BLaER1 treated with 17β-estradiol and CSF1 and Interleukin-3, amounts not matched to agents 10 nM and 100 nM (cell line): ENCODE data around the gene PSAPL1.

ENCODE experiments used
- H3K27ac ChIP-seq, 11 experiments: shearing (Covaris generic); formaldehyde crosslinking; 2 replicates each; pipeline ENCODE4 v1.8.1; 2022
- H3K27me3 ChIP-seq, 11 experiments: shearing (Covaris generic); formaldehyde crosslinking; 2 replicates each; pipeline ENCODE4 v1.8.1; 2022
- H3K36me3 ChIP-seq, 11 experiments: shearing (Covaris generic); formaldehyde crosslinking; 2 replicates each; pipeline ENCODE4 v1.8.1; 2022
- H3K4me1 ChIP-seq, 10 experiments: shearing (Covaris generic); formaldehyde crosslinking; 2 replicates each; pipeline ENCODE4 v1.8.1; 2022
- H3K4me2 ChIP-seq, 11 experiments: shearing (Covaris generic); formaldehyde crosslinking; 2 replicates each; pipeline ENCODE4 v1.8.1; 2022
- H3K4me3 ChIP-seq, 10 experiments: shearing (Covaris generic); formaldehyde crosslinking; 2 replicates each; pipeline ENCODE4 v1.8.1; 2022
- H3K9ac ChIP-seq, 11 experiments: shearing (Covaris generic); formaldehyde crosslinking; 2 replicates each; pipeline ENCODE4 v1.8.1; 2022
- H3K9me3 ChIP-seq, 11 experiments: shearing (Covaris generic); formaldehyde crosslinking; replicated peaks in 1 of 11; 2 replicates each; pipeline ENCODE4 v1.8.1; 2022
- H4K20me1 ChIP-seq, 11 experiments: shearing (Covaris generic); formaldehyde crosslinking; 2 replicates each; pipeline ENCODE4 v1.8.1; 2022
- Cebpa-rat ChIP-seq, 11 experiments: shearing (Covaris generic); IDR thresholded peaks; 2 replicates each; pipeline ENCODE4 v1.8.1; 2022

The PSAPL1 gene

GRCh38 chr4:7416745-7417432 lies 17.8 kb downstream of the PSAPL1 start:
- Histone ChIP-seq H3K27me3 (no peaks in the 10 kb centered on the region), H4K20me1 (peaks cover 0 to 6% (median 0%) of the 10 kb centered on the region in 11 experiments; a peak in 2 of 22 replicates), H3K9me3 (peaks cover 0 to 9% (median 6%) of the 10 kb centered on the region in 11 experiments; a peak in 13 of 22 replicates), H3K4me2 (peak overlapping the region in 6 of 11 experiments; percentile 30 to 79 (median 63); a peak in 9 of 22 replicates), H3K4me1 (peaks cover 8 to 80% (median 52%) of the 10 kb centered on the region in 10 experiments), H3K27ac (no peak overlapping the region), H3K9ac (no peak overlapping the region), H3K36me3 (no peaks in the 10 kb centered on the region), H3K4me3 (no peak overlapping the region)
- no peak for TF ChIP-seq Cebpa-rat (IDR thresholded peaks at IDR 0.05)

GRCh38 chr4:7415927-7416686 lies 18.6 kb downstream of the PSAPL1 start:
- Histone ChIP-seq H3K4me2 (peak overlapping the region in 3 of 11 experiments; percentile 8 to 66 (median 41); a peak in 5 of 22 replicates), H3K9ac (no peak overlapping the region), H3K4me3 (no peak overlapping the region), H3K9me3 (peaks cover 0 to 9% (median 6%) of the 10 kb centered on the region in 11 experiments; a peak in 13 of 22 replicates), H3K4me1 (peaks cover 8 to 81% (median 54%) of the 10 kb centered on the region in 10 experiments), H4K20me1 (peaks cover 0 to 6% (median 0%) of the 10 kb centered on the region in 11 experiments; a peak in 2 of 22 replicates), H3K27ac (no peak overlapping the region), H3K36me3 (no peaks in the 10 kb centered on the region), H3K27me3 (no peaks in the 10 kb centered on the region)
- no peak for TF ChIP-seq Cebpa-rat (IDR thresholded peaks at IDR 0.05)

- no peak overlapping the region for H3K9ac ChIP-seq
These were observed 19.8 kb downstream of the PSAPL1 start for GRCh38 chr4:7414736-7415510.

GRCh38 chr4:7414046-7414445 lies 20.7 kb downstream of the PSAPL1 start:
- Histone ChIP-seq H3K9ac (no peak overlapping the region), H3K4me3 (no peak overlapping the region), H3K27me3 (no peaks in the 10 kb centered on the region), H3K9me3 (peaks cover 9 to 21% (median 17%) of the 10 kb centered on the region in 11 experiments), H3K4me1 (peaks cover 8 to 60% (median 39%) of the 10 kb centered on the region in 10 experiments), H3K27ac (no peak overlapping the region), H3K36me3 (peaks cover 0 to 13% (median 0%) of the 10 kb centered on the region in 11 experiments; a peak in 5 of 22 replicates), H4K20me1 (peaks cover 0 to 6% (median 0%) of the 10 kb centered on the region in 11 experiments; a peak in 1 of 22 replicates), H3K4me2 (no peak overlapping the region)
- no peak for TF ChIP-seq Cebpa-rat (IDR thresholded peaks at IDR 0.05)

More at GRCh38 chr4:7414736-7415510, 19.8 kb downstream of the PSAPL1 start:
- H3K4me1 ChIP-seq: peaks cover 8 to 69% (median 46%) of the 10 kb centered on the region in 10 experiments
- no peak overlapping the region for H3K27ac ChIP-seq
- peaks cover under 1 to 13% (median 8%) of the 10 kb centered on the region in 11 experiments; a peak in 17 of 22 replicates for H3K9me3 ChIP-seq
- peaks cover 0 to 4% (median 0%) of the 10 kb centered on the region in 11 experiments; a peak in 1 of 22 replicates for H3K36me3 ChIP-seq
- peaks cover 0 to 6% (median 0%) of the 10 kb centered on the region in 11 experiments; a peak in 1 of 22 replicates for H4K20me1 ChIP-seq
- H3K27me3 ChIP-seq: no peaks in the 10 kb centered on the region
- H3K4me3 ChIP-seq: no peak overlapping the region
- TF ChIP-seq Cebpa-rat (IDR thresholded peaks at IDR 0.05): no peak
- H3K4me2 ChIP-seq: peak overlapping the region in 3 of 11 experiments; percentile 8 to 41 (median 31); a peak in 4 of 22 replicates

GRCh38 chr4:7412554-7412912 lies 22.2 kb downstream of the PSAPL1 start:
- H3K27ac ChIP-seq: no peak overlapping the region
- H3K9ac ChIP-seq: no peak overlapping the region
- peaks cover 0 to 6% (median 0%) of the 10 kb centered on the region in 11 experiments; a peak in 1 of 22 replicates for H4K20me1 ChIP-seq
- H3K36me3 ChIP-seq: peaks cover 0 to 22% (median 0%) of the 10 kb centered on the region in 11 experiments; a peak in 6 of 22 replicates
- TF ChIP-seq Cebpa-rat (IDR thresholded peaks at IDR 0.05): no peak
- H3K4me1 ChIP-seq: peaks cover under 1 to 45% (median 30%) of the 10 kb centered on the region in 10 experiments
- peaks cover 21 to 29% (median 25%) of the 10 kb centered on the region in 11 experiments for H3K9me3 ChIP-seq
- H3K4me3 ChIP-seq: no peak overlapping the region
- no peaks in the 10 kb centered on the region for H3K27me3 ChIP-seq
- H3K4me2 ChIP-seq: peak overlapping the region in 8 of 11 experiments; percentile 17 to 60 (median 42); a peak in 15 of 22 replicates

GRCh38 chr4:7411896-7412553 lies 22.7 kb downstream of the PSAPL1 start:
- H3K27ac ChIP-seq: no peak overlapping the region
- peaks cover 0 to 40% (median 25%) of the 10 kb centered on the region in 10 experiments; a peak in 13 of 20 replicates for H3K4me1 ChIP-seq
- H3K4me3 ChIP-seq: no peak overlapping the region
- no peaks in the 10 kb centered on the region for H3K27me3 ChIP-seq
- peak overlapping the region in 8 of 11 experiments; percentile 17 to 60 (median 42); a peak in 14 of 22 replicates for H3K4me2 ChIP-seq
- peaks cover 26 to 34% (median 30%) of the 10 kb centered on the region in 11 experiments for H3K9me3 ChIP-seq
- peaks cover 0 to 26% (median 0%) of the 10 kb centered on the region in 11 experiments; a peak in 6 of 22 replicates for H3K36me3 ChIP-seq
- no peak for TF ChIP-seq Cebpa-rat (IDR thresholded peaks at IDR 0.05)
- H3K9ac ChIP-seq: 0 out of 22 replicates have a peak overlapping the region, but pooled peaks of 1 of the 11 experiments have one; percentile 5
- peaks cover 0 to 6% (median 0%) of the 10 kb centered on the region in 11 experiments; a peak in 1 of 22 replicates for H4K20me1 ChIP-seq

- H4K20me1 ChIP-seq: peaks cover 0 to 6% (median 0%) of the 10 kb centered on the region in 11 experiments; a peak in 1 of 22 replicates
- no peak overlapping the region for H3K4me3 ChIP-seq
- H3K4me1 ChIP-seq: peaks cover 0 to 35% (median 20%) of the 10 kb centered on the region in 10 experiments; a peak in 13 of 20 replicates
- no peaks in the 10 kb centered on the region for H3K27me3 ChIP-seq
- peaks cover 0 to 26% (median 0%) of the 10 kb centered on the region in 11 experiments; a peak in 6 of 22 replicates for H3K36me3 ChIP-seq
- TF ChIP-seq Cebpa-rat (IDR thresholded peaks at IDR 0.05): no peak
- H3K4me2 ChIP-seq: peak overlapping the region in 6 of 11 experiments; percentile 28 to 60 (median 54); a peak in 8 of 22 replicates
- no peak overlapping the region for H3K27ac ChIP-seq
- H3K9me3 ChIP-seq: peaks cover 27 to 38% (median 34%) of the 10 kb centered on the region in 11 experiments
- no peak overlapping the region for H3K9ac ChIP-seq
These were observed 23.2 kb downstream of the PSAPL1 start for GRCh38 chr4:7411491-7411890.
